Measurements from ENCODE around the gene DPH5. TPM values are rescaled to one million over a fixed set of nuclear protein-coding genes. Genes with fewer than 3 reads are reported as not detected.

DPH5 gene
- total and polyA plus RNA-seq, 10 of the 15 experiments (the other 5 are each of a cell fraction or from before 2014, with no cell fraction given) = 44.1 to 95.7 (median 66.4) TPM

DNA sequence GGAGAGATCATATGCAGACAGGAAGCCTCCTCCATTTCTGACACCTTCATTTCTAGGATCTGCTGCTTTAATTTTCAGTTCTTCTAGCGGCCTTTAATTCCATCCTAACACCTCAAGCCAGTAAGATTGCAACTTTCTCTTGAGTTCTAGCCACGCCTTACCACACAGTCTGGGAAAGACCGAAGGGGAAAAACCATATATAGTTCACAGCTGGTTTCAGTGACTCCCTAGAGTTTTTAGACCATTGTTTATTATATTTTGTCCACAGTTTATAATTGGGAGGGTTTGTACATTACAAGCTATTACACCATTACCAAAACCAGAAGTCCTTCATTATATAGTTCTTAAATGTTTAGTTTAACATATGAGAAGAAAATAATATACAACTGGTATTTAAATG is 37.5 kb downstream of the DPH5 start:
- H3K9me3 ChIP-seq (replicated peaks; ENCODE audit: control insufficient read depth, insufficient read depth, low read length) = no peaks in the 10 kb centered on the region
- CTCF ChIA-PET = interaction anchor here (0.9 to 1.7 kb wide), 6 partner anchors 9 to 369 kb away, joined by 3 to 8 read pairs (median 3); no protein-coding TSS in a partner anchor
- no peaks in the 10 kb centered on the region for H3K4me1 ChIP-seq (ENCODE audit: control insufficient read depth, insufficient read depth, low read length)
- H3K4me3 ChIP-seq = no peak overlapping the region
- BruUV-seq (replicated peaks) = no TSS peak
- SMC1A ChIA-PET (ENCODE audit: uncharacterized antibody, unreplicated experiment) = interaction anchor here (0.7 to 2.3 kb wide), 6 partner anchors 9 to 300 kb away, joined by 3 to 8 read pairs (median 4); no protein-coding TSS in a partner anchor
- no peaks in the 10 kb centered on the region for H3K27me3 ChIP-seq (replicated peaks in 1 of 2; ENCODE audit: control insufficient read depth in 2 of 2, insufficient read depth in 2 of 2, low read length in 1 of 2)
- in situ Hi-C loops (cut with MboI) = no loop called here
- RAD21 ChIA-PET (ENCODE audit: unreplicated experiment) = interaction anchor here (1.0 to 2.3 kb wide), 3 partner anchors 16 to 250 kb away, joined by 3 to 6 read pairs (median 4); no protein-coding TSS in a partner anchor
- H2AFZ ChIP-seq (ENCODE audit: control insufficient read depth, low read depth, low read length) = no peak overlapping the region
- no peaks in the 10 kb centered on the region for H3K79me2 ChIP-seq (ENCODE audit: control insufficient read depth, insufficient read depth, low read length)
- DNase-seq (ENCODE audit: low read depth, low spot score) = no peak
- intact Hi-C loops (cut with micrococcal nuclease; ENCODE audit: unreplicated experiment) = no loop called here
- peaks cover 2 to 9% of the 10 kb centered on the region in 2 experiments; a peak in 3 of 4 replicates for H3K36me3 ChIP-seq (ENCODE audit: control insufficient read depth in 2 of 2, insufficient read depth in 2 of 2, low read length in 1 of 2)
- no peak overlapping the region for H3K9ac ChIP-seq (ENCODE audit: control insufficient read depth, insufficient read depth, low read length)
- H4K20me1 ChIP-seq (ENCODE audit: control insufficient read depth, insufficient read depth) = no peaks in the 10 kb centered on the region
- FAIRE-seq = no peak
- no peak overlapping the region for H3K4me2 ChIP-seq (ENCODE audit: control insufficient read depth, insufficient read depth)
- no peak for TF ChIP-seq PKNOX1 (IDR thresholded peaks at IDR 0.05)
- no peak for TF ChIP-seq NFYB (IDR thresholded peaks at IDR 0.05; ENCODE audit: insufficient read depth, low read depth, low read length)
- TF ChIP-seq MAX (IDR thresholded peaks at IDR 0.05; ENCODE audit: low read depth, low read length) = no peak
- no peak for TF ChIP-seq JUNB (IDR thresholded peaks at IDR 0.05)
- TF ChIP-seq IKZF2 (IDR thresholded peaks at IDR 0.05) = no peak
- TF ChIP-seq LARP7 (IDR thresholded peaks at IDR 0.05) = no peak
- no peak for TF ChIP-seq EED (IDR thresholded peaks at IDR 0.05; ENCODE audit: low read depth)
- TF ChIP-seq JUND (IDR thresholded peaks at IDR 0.05; ENCODE audit: low read depth, low read length) = no peak
- no peak for TF ChIP-seq ZSCAN29 (IDR thresholded peaks at IDR 0.05)
- no peak for TF ChIP-seq SIX5 (IDR thresholded peaks at IDR 0.05; ENCODE audit: low read depth, low read length, severe bottlenecking)
- no peak for TF ChIP-seq RFX5 (IDR thresholded peaks at IDR 0.05; ENCODE audit: low read depth, low read length)
- no peak for TF ChIP-seq SMAD1 (IDR thresholded peaks at IDR 0.05; ENCODE audit: low read depth, partially characterized antibody)
- no peak for TF ChIP-seq CREM (IDR thresholded peaks at IDR 0.05; ENCODE audit: low read depth)
- no peak for TF ChIP-seq MYC (IDR thresholded peaks at IDR 0.05; ENCODE audit: insufficient read depth, insufficient read length, insufficient replicate concordance, low read length, severe bottlenecking)
- no peak for TF ChIP-seq TCF3 (IDR thresholded peaks at IDR 0.05; ENCODE audit: borderline replicate concordance, insufficient read depth, low read depth, low read length)
- WGBS (ENCODE audit: insufficient coverage, insufficient replicate concordance, low lambda C conversion rate, missing lambda C conversion rate) = 70% methylated on average over 3 of the region's 3 CpGs
- H3K27ac ChIP-seq (ENCODE audit: control insufficient read depth, insufficient read depth) = no peak overlapping the region
- POLR2A ChIA-PET = no interaction called here
- ATAC-seq = no peak

All from GM12878 (cell line).